HT-29 (cell line): ENCODE measurements around the gene SEPTIN1. TPM values are rescaled to one million over a fixed set of nuclear protein-coding genes. Genes with fewer than 3 reads are reported as not detected.
A peak's percentile ranks its signal among the peaks of the same experiment; 100 is the strongest.
"Not testable (repeated sequence)": the region's sequence is repeated elsewhere in the genome, so short reads cannot be mapped to it uniquely, and the experiment has no call there.

ENCODE experiments used
- DNase-seq: peaks from one replicate; pipeline ENCODE4 v3.0.0-alpha.2; 2015; ENCODE audit warnings: low spot score
- total RNA-seq: library from RNA; depleted of rRNA; stranded (reverse); fragments of >200 nt; shearing (Covaris generic); gene quantifications from 2 replicates; pipeline ENCODE4 v1.2.3, GENCODE V29; 2014

Gene SEPTIN1
- total RNA-seq, 1 experiment from 2014 or later: not detected

GRCh38 chr16:30401768-30402425 lies 19.5 kb upstream of the SEPTIN1 start:
- no peak for DNase-seq

- DNase-seq: peak; percentile 47
These were observed 17.2 kb upstream of the SEPTIN1 start for GRCh38 chr16:30399435-30400186.

- DNase-seq: no peak
These were observed 16.5 kb upstream of the SEPTIN1 start for GRCh38 chr16:30398661-30399434.

GRCh38 chr16:30397776-30398660 lies 15.7 kb upstream of the SEPTIN1 start:
- peak; percentile 58 for DNase-seq

GRCh38 chr16:30397056-30397455 lies 14.7 kb upstream of the SEPTIN1 start:
- DNase-seq: no peak

GRCh38 chr16:30396627-30397026 lies 14.3 kb upstream of the SEPTIN1 start:
- not testable (repeated sequence) for DNase-seq

GRCh38 chr16:30395992-30396585 lies 13.7 kb upstream of the SEPTIN1 start:
- DNase-seq: no peak

- peak; percentile 89 for DNase-seq
These were observed 13.0 kb upstream of the SEPTIN1 start, which contains the start of gene ZNF48 for GRCh38 chr16:30395155-30395991. ZNF48 (plus strand) TSS chr16:30395420; CDS start chr16:30395795, 375 bp downstream.

GRCh38 chr16:30394592-30395154 lies 12.3 kb upstream of the SEPTIN1 start:
- DNase-seq: no peak

GRCh38 chr16:30383521-30383920 lies 1.2 kb upstream of the SEPTIN1 start:
- no peak for DNase-seq

GRCh38 chr16:30381291-30382041 lies 895 bp downstream of the SEPTIN1 start:
- no peak for DNase-seq

GRCh38 chr16:30380803-30381208 lies 1.6 kb downstream of the SEPTIN1 start:
- no peak for DNase-seq

GRCh38 chr16:30380072-30380802 lies 2.1 kb downstream of the SEPTIN1 start:
- no peak for DNase-seq

GRCh38 chr16:30379158-30379783 lies 3.1 kb downstream of the SEPTIN1 start:
- no peak for DNase-seq

- DNase-seq: peak; percentile 96
These were observed 3.9 kb downstream of the SEPTIN1 start for GRCh38 chr16:30378236-30379157.

- DNase-seq: peak; percentile 89
These were observed 4.5 kb downstream of the SEPTIN1 start for GRCh38 chr16:30377812-30378235.
